ENCODE results near the gene THTPA. TPM values are rescaled to one million over a fixed set of nuclear protein-coding genes. Genes with fewer than 3 reads are reported as not detected.

THTPA gene
- total and polyA plus RNA-seq, 2 of the 13 experiments (the other 11 are each of a cell fraction or from before 2014, with no cell fraction given), result 7.4 to 8.7 TPM

- TF ChIP-seq ZHX1 (CRISPR knock-in tag; IDR thresholded peaks at IDR 0.05; ENCODE audit: low read depth) (no peak), TERF1 (CRISPR knock-in tag; IDR thresholded peaks at IDR 0.05) (no peak), ZBTB46 (CRISPR knock-in tag; IDR thresholded peaks at IDR 0.05; ENCODE audit: borderline replicate concordance) (no peak), MEIS1 (CRISPR knock-in tag; IDR thresholded peaks at IDR 0.05; ENCODE audit: borderline replicate concordance) (no peak), ZGPAT (CRISPR knock-in tag; IDR thresholded peaks at IDR 0.05) (no peak), ZNF691 (CRISPR knock-in tag; IDR thresholded peaks at IDR 0.05; ENCODE audit: borderline replicate concordance, low read depth) (no peak), E2F5 (CRISPR knock-in tag; conservative IDR thresholded peaks at IDR 0.05) (no peak), ZNF563 (CRISPR knock-in tag; IDR thresholded peaks at IDR 0.05) (no peak), MYC (CRISPR knock-in tag; IDR thresholded peaks at IDR 0.05; ENCODE audit: borderline replicate concordance) (no peak)
Measured at GRCh38 chr14:23550131-23550811, 5.8 kb upstream of the THTPA start (continued).

Data from HepG2 (cell line).